NCI-H510A treated with DMSO at 0.1 percent for 48 hours (cell line): ENCODE measurements around the gene ACSF2.

Experiments used
- DNase-seq: peaks from one replicate; lab custom pipeline; 2025; lab: John Stamatoyannopoulos, UW

Gene ACSF2

GRCh38 chr17:50501054-50501453 is 75.0 kb downstream of the ACSF2 start:
- DNase-seq, result peak; percentile 25

- no peak for DNase-seq
These were observed 76.4 kb downstream of the ACSF2 start for GRCh38 chr17:50502301-50502990.

- no peak for DNase-seq
These were observed 79.6 kb downstream of the ACSF2 start for GRCh38 chr17:50505591-50506130.

GRCh38 chr17:50506298-50506697 is 80.3 kb downstream of the ACSF2 start:
- DNase-seq, result no peak

- DNase-seq, result peak; percentile 67
These were observed 82.0 kb downstream of the ACSF2 start, which contains the start of gene MYCBPAP for GRCh38 chr17:50507871-50508572. Gene MYCBPAP, plus strand, starts transcription at chr17:50508439. Its CDS starts 236 bp downstream, at chr17:50508675.

- DNase-seq, result no peak
These were observed 82.8 kb downstream of the ACSF2 start for GRCh38 chr17:50508573-50509460.

GRCh38 chr17:50511058-50511457 is 85.0 kb downstream of the ACSF2 start:
- no peak for DNase-seq

- DNase-seq, result no peak
These were observed 87.5 kb downstream of the ACSF2 start for GRCh38 chr17:50513495-50513894.

GRCh38 chr17:50514388-50514787 is 88.4 kb downstream of the ACSF2 start:
- DNase-seq, result no peak

GRCh38 chr17:50514936-50515702 is 89.1 kb downstream of the ACSF2 start:
- DNase-seq, result no peak

GRCh38 chr17:50517011-50517410 is 91.0 kb downstream of the ACSF2 start:
- no peak for DNase-seq

- no peak for DNase-seq
These were observed 91.7 kb downstream of the ACSF2 start for GRCh38 chr17:50517504-50518383.

GRCh38 chr17:50518384-50519023 is 92.5 kb downstream of the ACSF2 start:
- DNase-seq, result peak; percentile 50

- DNase-seq, result no peak
These were observed 93.3 kb downstream of the ACSF2 start for GRCh38 chr17:50519141-50519834.

GRCh38 chr17:50520483-50520882 is 94.5 kb downstream of the ACSF2 start:
- no peak for DNase-seq

- DNase-seq, result no peak
These were observed 95.5 kb downstream of the ACSF2 start for GRCh38 chr17:50521514-50521913.

GRCh38 chr17:50522766-50523165 is 96.7 kb downstream of the ACSF2 start:
- no peak for DNase-seq

GRCh38 chr17:50523208-50523607 is 97.2 kb downstream of the ACSF2 start:
- no peak for DNase-seq
